Suprapubic skin (tissue), 4 donors: ENCODE data around the gene RSF1. TPM values are rescaled to one million over a fixed set of nuclear protein-coding genes. Genes with fewer than 3 reads are reported as not detected.

ENCODE experiments used
- DNase-seq, 2 donors: peaks; one replicate each; pipeline ENCODE4 v3.0.0-alpha.2; 2019; ENCODE audit warnings: low spot score in 2 of 2
- H3K27ac ChIP-seq: fragments of 200-600 bp; sonication (generic); one replicate; pipeline ENCODE4 v1.5.1; 2019
- H3K27me3 ChIP-seq: fragments of 200-600 bp; sonication (generic); one replicate; pipeline ENCODE4 v1.5.1; 2019
- H3K36me3 ChIP-seq: fragments of 200-600 bp; sonication (generic); one replicate; pipeline ENCODE4 v1.5.1; 2019
- H3K4me1 ChIP-seq: fragments of 200-600 bp; sonication (generic); one replicate; pipeline ENCODE4 v1.5.1; 2019
- H3K4me3 ChIP-seq: fragments of 200-600 bp; sonication (generic); one replicate; pipeline ENCODE4 v1.5.1; 2019; ENCODE audit warnings: mild to moderate bottlenecking
- H3K9me3 ChIP-seq: fragments of 200-600 bp; sonication (generic); one replicate; pipeline ENCODE4 v1.5.1; 2019
- CTCF ChIP-seq, 2 donors: fragments of 200-600 bp in 1 of 2; fragments of 450-650 bp in 1 of 2; sonication (generic) in 1 of 2; IDR thresholded peaks; one replicate each; pipeline ENCODE4 v1.5.1; 2016 to 2019; ENCODE audit warnings: antibody characterized with exemption in 2 of 2, mild to moderate bottlenecking in 1 of 2, moderate library complexity in 1 of 2
- EP300 ChIP-seq: sonication (generic); formaldehyde crosslinking; IDR thresholded peaks from one replicate; pipeline ENCODE4 v1.6.1; 2017; ENCODE audit warnings: antibody characterized with exemption
- POLR2A ChIP-seq, 2 donors: fragments of 450-650 bp; IDR thresholded peaks; one replicate each; pipeline ENCODE4 v1.6.1; 2017; ENCODE audit warnings: antibody characterized with exemption in 2 of 2, mild to moderate bottlenecking in 2 of 2, moderate library complexity in 2 of 2
- POLR2AphosphoS5 ChIP-seq, 3 donors: sonication (generic); formaldehyde crosslinking; IDR thresholded peaks; one replicate each; pipeline ENCODE4 v1.6.1; 2017; ENCODE audit warnings: antibody characterized with exemption in 3 of 3
- WGBS: methylation state at CpG from one replicate; pipeline ENCODE4 v1.1.5; 2018; 5-methylcytosine and 5-hydroxymethylcytosine counted together
- total RNA-seq, 4 donors: library from RNA; depleted of rRNA; stranded (reverse); fragments of >200 nt; gene quantifications; one replicate each; pipeline ENCODE4 v1.1.0, GENCODE V29; 2016

The RSF1 gene
- total RNA-seq, 4 donors from 2014 or later: 27.5 to 121 (median 45.5) TPM

DNA sequence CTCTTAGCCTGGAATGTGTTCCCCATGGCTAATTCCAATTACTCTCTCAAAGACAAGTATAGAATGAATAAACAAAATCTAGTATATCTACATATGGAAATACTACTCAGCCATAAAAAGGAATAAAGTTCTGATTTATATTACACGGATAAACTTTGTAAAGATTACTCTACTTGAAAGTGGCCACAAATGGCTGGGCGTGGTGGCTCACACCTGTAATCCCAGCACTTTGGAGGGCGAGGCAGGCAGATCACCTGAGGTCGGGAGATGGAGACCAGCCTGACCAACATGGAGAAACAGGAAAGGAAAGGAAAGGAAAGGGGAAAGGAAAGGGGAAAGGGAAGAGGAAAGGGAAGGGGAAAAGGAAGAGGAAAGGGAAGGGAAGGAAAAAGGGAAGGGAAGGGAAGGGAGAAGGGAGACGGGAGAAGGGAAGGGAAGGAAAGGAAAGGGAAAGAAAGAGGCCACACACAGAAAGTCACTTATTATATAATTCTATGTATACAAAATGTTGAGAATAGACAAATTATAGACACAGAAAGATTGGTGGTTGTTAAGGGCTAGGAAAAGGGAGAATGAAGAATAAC is 92.2 kb downstream of the RSF1 start:
- TF ChIP-seq EP300: no peak
- no peak for TF ChIP-seq CTCF (IDR thresholded peaks at IDR 0.05)
- TF ChIP-seq POLR2AphosphoS5 (IDR thresholded peaks at IDR 0.05): no peak
- no peak for TF ChIP-seq POLR2A (IDR thresholded peaks at IDR 0.05)
- 92% methylated on average over 5 of the region's 5 CpGs for WGBS
- H3K36me3 ChIP-seq: peaks cover 27% of the 10 kb centered on the region

DNA sequence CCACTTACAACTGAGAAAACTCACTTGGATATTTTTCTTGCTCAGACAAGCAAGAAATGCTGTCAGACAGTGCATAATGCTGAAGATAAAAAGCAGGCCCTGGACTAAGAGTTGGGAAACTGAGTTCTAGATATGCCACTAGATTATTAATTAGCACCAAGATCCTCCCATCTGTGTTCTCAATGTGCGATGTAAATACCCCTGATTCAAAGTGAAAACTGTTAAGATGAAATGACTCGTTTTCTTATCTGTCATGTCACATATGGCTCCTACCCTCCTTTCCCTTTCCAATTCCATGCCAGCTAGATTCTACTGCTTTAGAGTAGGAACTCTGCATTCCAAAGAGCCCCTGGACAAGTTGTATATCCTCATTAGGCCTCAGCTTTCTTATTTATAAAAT is 94.0 kb downstream of the RSF1 start:
- no peak for TF ChIP-seq POLR2A (IDR thresholded peaks at IDR 0.05)
- no peak for TF ChIP-seq CTCF (IDR thresholded peaks at IDR 0.05)
- no peak for TF ChIP-seq POLR2AphosphoS5 (IDR thresholded peaks at IDR 0.05)
- TF ChIP-seq EP300: no peak
- Histone ChIP-seq H3K36me3 (peaks cover 29% of the 10 kb centered on the region), H3K4me3 (no peak overlapping the region), H3K27me3 (no peaks in the 10 kb centered on the region), H3K9me3 (peaks cover 8% of the 10 kb centered on the region), H3K27ac (no peak overlapping the region), H3K4me1 (no peaks in the 10 kb centered on the region)
- no peak for DNase-seq
- 60% methylated on average over 2 of the region's 2 CpGs for WGBS

More for the DNA sequence above, 92.2 kb downstream of the RSF1 start:
- Histone ChIP-seq H3K9me3 (peaks cover 12% of the 10 kb centered on the region), H3K4me1 (no peaks in the 10 kb centered on the region), H3K4me3 (no peak overlapping the region), H3K27me3 (no peaks in the 10 kb centered on the region), H3K27ac (no peak overlapping the region)
- DNase-seq: no peak

DNA sequence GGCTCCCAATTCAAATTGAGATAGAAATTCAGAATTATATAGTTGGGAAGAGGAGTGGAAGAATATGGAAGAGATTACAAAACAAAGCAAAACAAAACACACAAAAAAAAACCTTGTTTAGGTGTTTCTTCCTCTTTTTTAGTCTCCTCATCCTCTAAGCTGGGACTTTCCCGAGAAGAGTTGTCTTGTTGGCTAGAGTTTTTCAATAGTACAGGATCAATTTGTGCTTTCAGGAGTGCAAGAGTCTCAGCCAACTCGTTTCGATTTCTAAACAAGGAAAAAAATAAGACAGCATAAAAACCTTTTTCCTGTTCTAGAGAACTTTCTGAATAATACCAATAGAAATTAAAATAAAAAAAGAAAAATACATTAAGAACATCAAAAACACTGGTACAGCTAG is 95.1 kb downstream of the RSF1 start:
- TF ChIP-seq EP300: no peak
- TF ChIP-seq POLR2A (IDR thresholded peaks at IDR 0.05): no peak
- TF ChIP-seq CTCF (IDR thresholded peaks at IDR 0.05): no peak
- no peak for TF ChIP-seq POLR2AphosphoS5 (IDR thresholded peaks at IDR 0.05)
- Histone ChIP-seq H3K9me3 (peaks cover 1% of the 10 kb centered on the region), H3K27me3 (no peaks in the 10 kb centered on the region), H3K27ac (no peak overlapping the region), H3K36me3 (peaks cover 19% of the 10 kb centered on the region), H3K4me1 (no peaks in the 10 kb centered on the region), H3K4me3 (no peak overlapping the region)
- no peak for DNase-seq
- WGBS: 77% methylated on average over 3 of the region's 3 CpGs

DNA sequence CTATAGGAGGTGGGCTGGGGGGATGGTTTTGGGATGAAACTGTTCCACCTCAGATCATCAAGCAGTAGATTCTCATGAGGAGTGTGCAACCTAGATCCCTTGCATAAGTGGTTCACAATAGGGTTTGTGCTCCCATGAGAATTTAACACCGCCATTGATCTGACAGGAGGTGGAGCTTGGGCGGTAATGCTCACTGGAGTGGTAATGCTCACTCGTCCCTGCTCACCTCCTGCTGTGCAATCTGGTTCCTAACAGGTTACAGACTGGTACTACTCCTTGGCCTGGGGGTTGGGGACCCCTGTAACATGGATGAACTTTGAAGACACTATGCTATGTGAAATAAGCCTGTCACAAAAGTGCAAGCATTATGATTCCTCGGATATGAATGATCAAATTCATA is 95.9 kb downstream of the RSF1 start:
- DNase-seq: no peak
- 67% methylated on average over 4 of the region's 4 CpGs for WGBS
- Histone ChIP-seq H3K27me3 (no peaks in the 10 kb centered on the region), H3K4me3 (no peak overlapping the region), H3K4me1 (no peaks in the 10 kb centered on the region), H3K36me3 (peaks cover 17% of the 10 kb centered on the region), H3K27ac (no peak overlapping the region), H3K9me3 (no peaks in the 10 kb centered on the region)
- TF ChIP-seq POLR2AphosphoS5 (IDR thresholded peaks at IDR 0.05): no peak
- no peak for TF ChIP-seq CTCF (IDR thresholded peaks at IDR 0.05)
- TF ChIP-seq POLR2A (IDR thresholded peaks at IDR 0.05): no peak
- TF ChIP-seq EP300: no peak

- H3K4me3 ChIP-seq: no peak overlapping the region
- no peak for TF ChIP-seq POLR2AphosphoS5 (IDR thresholded peaks at IDR 0.05)
- TF ChIP-seq POLR2A (IDR thresholded peaks at IDR 0.05): no peak
- TF ChIP-seq EP300: no peak
- TF ChIP-seq CTCF (IDR thresholded peaks at IDR 0.05): no peak
- no peak for DNase-seq
- H3K27me3 ChIP-seq: no peaks in the 10 kb centered on the region
- H3K27ac ChIP-seq: no peak overlapping the region
- H3K36me3 ChIP-seq: peaks cover 18% of the 10 kb centered on the region
- no peaks in the 10 kb centered on the region for H3K9me3 ChIP-seq
- 81% methylated on average over 2 of the region's 2 CpGs for WGBS
- H3K4me1 ChIP-seq: no peaks in the 10 kb centered on the region
These were observed 97.5 kb downstream of the RSF1 start for GRCh38 chr11:77723024-77723423.
